ENCODE measurements around the gene KRTAP5-4.
"Not testable (repeated sequence)": the region's sequence is repeated elsewhere in the genome, so short reads cannot be mapped to it uniquely, and the experiment has no call there.

The KRTAP5-4 gene

GRCh38 chr11:1598406-1598805 lies 23.5 kb downstream of the KRTAP5-4 start:
- not testable (repeated sequence) for DNase-seq

GRCh38 chr11:1597994-1598380 lies 24.0 kb downstream of the KRTAP5-4 start, which contains the start of gene KRTAP5-2:
Gene KRTAP5-2, minus strand, starts transcription at chr11:1598294. Its CDS starts 44 bp downstream, at chr11:1598250.
- DNase-seq = no peak

- no peak for DNase-seq
Measured at GRCh38 chr11:1597331-1597993, 24.5 kb downstream of the KRTAP5-4 start.

GRCh38 chr11:1596576-1597121 lies 25.3 kb downstream of the KRTAP5-4 start:
- DNase-seq = not testable (repeated sequence)

GRCh38 chr11:1595994-1596575 lies 25.9 kb downstream of the KRTAP5-4 start:
- not testable (repeated sequence) for DNase-seq

- DNase-seq = no peak
Measured at GRCh38 chr11:1592628-1593027, 29.3 kb downstream of the KRTAP5-4 start.

GRCh38 chr11:1589996-1590395 lies 31.9 kb downstream of the KRTAP5-4 start:
- DNase-seq = no peak

- DNase-seq = not testable (repeated sequence)
Measured at GRCh38 chr11:1589191-1589963, 32.6 kb downstream of the KRTAP5-4 start.

GRCh38 chr11:1586699-1587098 lies 35.2 kb downstream of the KRTAP5-4 start:
- DNase-seq = no peak

- not testable (repeated sequence) for DNase-seq
Measured at GRCh38 chr11:1584661-1585370, 37.1 kb downstream of the KRTAP5-4 start, which contains the start of gene KRTAP5-1. Gene KRTAP5-1, minus strand, starts transcription at chr11:1585283. Its CDS starts 34 bp downstream, at chr11:1585249.

- not testable (repeated sequence) for DNase-seq
Measured at GRCh38 chr11:1582909-1583308, 39.0 kb downstream of the KRTAP5-4 start.

GRCh38 chr11:1581976-1582375 lies 40.0 kb downstream of the KRTAP5-4 start:
- DNase-seq = no peak

- no peak for DNase-seq
Measured at GRCh38 chr11:1576825-1577224, 45.1 kb downstream of the KRTAP5-4 start.

GRCh38 chr11:1575756-1576155 lies 46.2 kb downstream of the KRTAP5-4 start:
- not testable (repeated sequence) for DNase-seq

GRCh38 chr11:1574933-1575242 lies 47.0 kb downstream of the KRTAP5-4 start:
- no peak for DNase-seq

GRCh38 chr11:1574238-1574932 lies 47.6 kb downstream of the KRTAP5-4 start:
- peak; percentile 41 for DNase-seq

GRCh38 chr11:1573903-1574237 lies 48.1 kb downstream of the KRTAP5-4 start:
- no peak for DNase-seq

GRCh38 chr11:1573077-1573902 lies 48.6 kb downstream of the KRTAP5-4 start:
- DNase-seq = no peak

- peak; percentile 96 for DNase-seq
Measured at GRCh38 chr11:1572197-1573076, 49.5 kb downstream of the KRTAP5-4 start, which contains the start of gene DUSP8. Gene DUSP8, minus strand, starts transcription at chr11:1572271. Its CDS starts 6,445 bp downstream, at chr11:1565826.

GRCh38 chr11:1571760-1572196 lies 50.2 kb downstream of the KRTAP5-4 start:
- no peak for DNase-seq
